Measurements from ENCODE around the gene TMEM218.

The TMEM218 gene

DNA sequence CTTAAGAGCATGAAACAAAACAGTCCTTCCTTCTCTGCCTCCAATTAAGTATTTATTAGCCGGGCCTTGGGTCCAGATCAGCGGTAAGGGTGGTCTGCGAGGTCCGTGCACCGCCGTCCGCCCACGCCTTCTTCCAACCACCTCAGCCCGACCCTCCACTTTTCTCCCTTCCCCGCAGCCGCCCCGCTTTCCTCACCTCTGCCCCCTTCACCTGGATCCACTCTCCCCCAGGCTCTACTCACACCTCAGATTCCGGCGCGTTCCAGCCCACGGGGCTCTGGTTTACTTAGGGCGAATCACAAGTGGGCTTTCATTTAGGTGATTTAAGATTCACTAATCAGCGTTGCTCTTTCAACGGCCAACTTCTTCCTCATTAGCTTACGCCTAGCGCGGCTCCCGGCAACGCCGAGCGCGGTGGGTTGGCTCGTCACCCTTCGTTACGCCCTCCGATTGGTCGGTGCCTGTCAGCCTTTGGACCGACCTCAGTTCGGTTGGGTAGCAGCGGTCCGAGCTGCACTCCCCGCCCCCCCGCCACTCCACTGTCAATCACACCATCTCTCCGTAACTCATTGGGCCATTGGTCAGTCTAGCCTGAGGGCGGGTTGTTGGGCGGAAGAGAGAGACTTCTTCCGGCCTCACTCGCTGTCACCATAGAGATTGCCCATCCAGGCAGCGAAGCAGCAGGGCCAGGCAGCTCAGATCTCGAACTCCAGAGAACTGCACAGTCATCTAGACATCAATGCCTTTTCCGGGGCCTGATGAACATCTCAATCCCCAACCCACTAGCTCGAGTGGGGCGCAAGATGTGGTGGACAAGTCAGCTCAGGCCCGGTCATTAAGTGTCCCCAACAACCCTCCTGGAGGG is at the start of gene TMEM218:
Gene TMEM218, minus strand, starts transcription at position 284 of the 865 bp plus-strand sequence. CDS start 9,385 bp downstream, outside the sequence.
- DNase-seq, result peak; percentile 98 to 100 (median 100)
- intact Hi-C loops (cut with DNase I), result loop anchor here (5.0 kb wide), 1 partner anchor 159 kb away; the partner anchor contains the start of gene CCDC15

DNA sequence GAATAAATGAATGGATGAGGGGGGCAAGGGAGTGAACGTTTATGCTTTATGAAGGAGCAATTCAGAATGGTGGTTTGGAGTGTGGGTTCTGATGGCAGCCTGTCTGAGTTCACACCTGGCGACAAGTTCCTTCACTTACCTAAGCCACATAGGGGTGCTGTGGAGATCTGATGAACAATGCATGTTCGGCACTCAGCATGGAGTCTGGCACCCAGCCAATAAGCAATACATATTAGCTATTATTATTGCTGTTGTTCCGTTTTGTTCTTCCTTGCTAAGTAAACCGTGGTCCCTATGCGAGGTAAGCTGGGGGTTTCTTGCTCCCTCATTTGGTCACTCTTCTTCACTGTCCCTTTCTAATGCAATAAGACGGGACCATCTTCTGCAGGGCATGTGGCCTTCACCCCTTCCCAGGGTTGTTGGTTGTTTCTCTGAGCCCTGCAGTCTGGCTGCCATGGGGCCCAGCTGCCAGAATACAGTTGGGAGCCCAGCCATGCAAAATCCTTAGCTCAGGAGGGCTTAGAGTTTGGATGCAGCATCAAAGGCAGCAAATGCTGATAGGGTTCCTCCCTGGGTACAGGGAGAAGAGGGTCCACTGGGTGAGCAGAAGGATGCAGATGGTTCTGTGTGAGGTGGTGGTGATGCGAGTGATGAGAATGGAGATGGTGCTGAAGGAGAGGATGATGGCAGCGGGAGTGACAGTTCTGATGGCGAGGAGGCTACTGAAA is 46.7 kb upstream of the TMEM218 start:
- intact Hi-C loops (cut with DNase I), result no loop called here
- DNase-seq, result no peak

DNA sequence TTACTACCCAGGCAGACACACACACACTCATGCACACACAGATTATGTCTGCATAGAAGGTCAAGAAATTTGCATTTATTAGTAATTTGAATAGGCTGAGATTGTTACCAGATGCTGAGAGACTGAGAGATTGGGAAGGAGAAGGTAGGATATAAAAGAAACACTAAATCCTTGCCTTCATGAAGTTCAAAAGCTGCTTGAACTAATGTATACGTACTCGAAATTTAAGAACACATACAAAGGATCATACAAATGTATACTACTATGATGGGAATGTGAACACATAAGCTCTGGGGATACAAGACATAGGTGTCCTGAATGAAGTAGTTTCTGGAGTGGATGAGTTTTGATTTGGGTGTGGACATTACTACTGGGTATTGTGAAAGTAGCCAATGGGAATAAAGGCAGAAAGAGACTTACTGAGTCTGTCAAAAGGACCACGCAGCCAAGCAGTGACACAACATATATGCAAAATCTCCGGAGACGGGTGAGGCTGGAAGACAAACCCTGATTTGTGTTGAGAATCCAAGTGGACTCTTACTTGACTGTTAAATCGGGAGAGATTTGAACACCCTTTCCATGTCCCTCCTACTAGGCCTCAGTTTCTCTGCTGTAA is 45.8 kb upstream of the TMEM218 start:
- intact Hi-C loops (cut with DNase I), result no loop called here
- no peak for DNase-seq

DNA sequence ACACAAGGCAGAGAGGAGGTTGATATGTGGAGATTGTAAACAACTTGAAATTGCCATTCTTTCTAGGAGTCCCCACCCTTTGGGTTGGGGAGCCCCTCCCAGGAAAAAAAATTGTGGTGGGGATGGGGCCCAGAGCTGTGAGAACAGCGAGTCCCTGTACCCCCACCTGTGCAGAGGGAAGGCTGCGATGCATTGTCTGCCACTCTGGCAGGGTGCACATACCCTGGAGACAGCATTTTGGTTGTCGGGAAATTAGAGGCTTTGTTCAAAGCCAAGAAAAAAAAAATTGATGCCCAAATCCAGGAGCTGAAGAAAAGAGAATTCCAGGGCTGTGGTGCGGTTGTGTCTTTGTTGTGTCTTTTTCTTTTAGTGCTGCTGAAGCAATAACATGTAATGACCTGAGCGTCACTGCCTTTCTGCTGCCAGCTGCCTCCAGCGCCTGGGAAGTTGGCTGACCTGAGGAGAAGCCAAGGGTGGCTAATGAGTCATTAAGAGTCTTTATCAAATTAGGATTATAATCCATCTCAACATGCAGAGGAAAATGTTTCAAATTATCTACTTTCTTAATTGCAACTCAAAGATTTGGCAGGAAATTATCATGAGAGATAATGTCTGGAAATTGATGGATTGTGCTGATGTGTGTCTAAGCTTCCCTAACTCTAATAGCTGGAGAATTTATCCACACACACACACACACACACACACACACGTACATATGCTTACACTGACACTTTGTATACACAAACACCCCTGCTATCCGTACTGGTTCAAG is 45.1 kb upstream of the TMEM218 start:
- intact Hi-C loops (cut with DNase I), result no loop called here
- DNase-seq, result peak in 2 of 42 donors; percentile 25 to 38

DNA sequence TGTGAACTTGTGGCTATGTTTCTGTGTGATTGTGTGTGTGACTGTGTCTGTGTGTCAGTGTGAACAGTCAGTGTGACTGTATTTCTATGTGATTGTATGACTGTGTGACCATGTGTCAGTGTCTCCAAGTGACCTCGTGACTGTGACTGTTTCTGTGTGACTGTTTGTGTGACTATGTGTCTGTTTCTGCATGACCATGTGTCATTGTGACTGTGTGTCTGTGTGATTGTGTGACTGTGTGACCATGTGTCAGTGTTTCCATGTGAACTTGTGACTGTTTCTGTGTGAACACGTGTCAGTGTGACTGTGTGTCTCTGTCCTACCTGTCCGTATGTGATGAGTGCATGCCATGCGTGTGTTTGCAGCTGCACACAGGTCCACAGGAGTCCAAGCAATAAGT is 44.3 kb upstream of the TMEM218 start:
- DNase-seq, result no peak
- intact Hi-C loops (cut with DNase I), result no loop called here

DNA sequence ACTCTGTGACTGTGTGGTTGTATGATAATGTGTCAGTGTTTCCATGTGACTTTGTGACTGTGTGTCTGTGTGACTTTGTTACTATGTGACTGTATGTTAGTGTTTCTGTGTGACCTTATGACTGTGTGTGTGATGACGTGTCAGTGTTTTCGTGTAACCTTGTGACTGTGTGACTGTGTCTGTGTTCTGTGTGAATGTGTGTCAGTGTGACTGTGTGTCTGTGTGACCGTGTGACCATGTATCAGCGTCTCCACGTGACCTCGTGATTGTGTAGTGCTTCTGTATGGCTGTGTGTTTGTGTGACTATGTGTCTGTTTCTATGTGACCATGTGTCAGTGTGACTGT is 43.6 kb upstream of the TMEM218 start:
- peak in 1 of 42 donors; percentile 1 for DNase-seq
- intact Hi-C loops (cut with DNase I), result no loop called here

DNA sequence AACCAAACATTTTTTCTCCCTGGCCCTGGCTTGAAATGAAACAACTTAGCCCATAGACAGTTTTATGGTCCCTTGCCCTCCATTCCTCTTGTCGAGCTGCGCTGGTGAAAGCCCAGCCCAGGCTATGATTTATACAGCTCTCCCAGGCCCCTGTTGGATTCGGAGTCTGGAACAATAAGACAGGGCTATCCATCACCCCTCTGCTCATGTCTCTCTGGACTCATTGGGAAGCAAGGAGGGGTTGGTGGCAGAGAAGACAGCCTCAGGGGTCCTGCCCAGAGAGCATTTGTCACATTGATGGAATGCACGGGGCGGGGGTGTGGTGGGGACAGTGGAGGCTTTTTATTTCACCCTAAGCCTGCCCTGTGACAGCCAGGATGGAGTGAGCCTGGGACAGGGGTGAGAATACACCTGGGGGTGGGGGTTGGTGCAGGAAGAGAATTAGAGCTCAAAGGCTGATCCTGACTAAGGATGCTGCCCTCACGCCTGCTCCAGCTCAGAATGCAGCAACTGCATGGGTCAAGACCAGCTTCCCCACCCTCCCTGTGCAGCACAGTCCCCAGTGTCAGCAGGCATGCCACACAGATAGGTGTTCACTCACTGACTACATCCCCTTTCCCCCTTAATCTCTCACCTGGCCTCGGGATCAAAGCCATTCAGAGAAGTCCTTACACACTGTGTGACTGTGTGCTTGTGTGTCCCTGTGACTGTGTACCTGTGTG is 43.1 kb upstream of the TMEM218 start:
- intact Hi-C loops (cut with DNase I), result no loop called here
- DNase-seq, result peak in 2 of 42 donors; percentile 8 to 19

DNA sequence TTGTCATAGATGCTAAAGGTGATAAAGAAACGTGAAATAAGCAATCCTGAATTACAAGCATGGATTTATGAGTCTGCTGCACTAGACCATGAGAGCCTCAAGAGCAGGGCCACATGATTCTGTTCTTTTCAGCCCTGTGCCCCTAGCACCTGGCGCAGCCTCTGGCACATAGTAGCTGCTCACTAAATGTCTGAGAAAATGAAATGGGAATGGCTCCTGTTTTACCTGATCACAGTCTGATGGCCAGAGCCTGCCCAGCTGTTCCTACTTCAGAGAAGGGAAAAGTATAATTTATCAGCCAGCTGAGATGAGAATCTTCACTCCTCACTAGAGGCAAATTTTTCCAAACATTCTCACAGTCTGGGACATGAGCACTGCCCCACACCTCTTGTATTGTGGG is 42.4 kb upstream of the TMEM218 start:
- intact Hi-C loops (cut with DNase I), result no loop called here
- DNase-seq, result peak in 1 of 42 donors; percentile 5

DNA sequence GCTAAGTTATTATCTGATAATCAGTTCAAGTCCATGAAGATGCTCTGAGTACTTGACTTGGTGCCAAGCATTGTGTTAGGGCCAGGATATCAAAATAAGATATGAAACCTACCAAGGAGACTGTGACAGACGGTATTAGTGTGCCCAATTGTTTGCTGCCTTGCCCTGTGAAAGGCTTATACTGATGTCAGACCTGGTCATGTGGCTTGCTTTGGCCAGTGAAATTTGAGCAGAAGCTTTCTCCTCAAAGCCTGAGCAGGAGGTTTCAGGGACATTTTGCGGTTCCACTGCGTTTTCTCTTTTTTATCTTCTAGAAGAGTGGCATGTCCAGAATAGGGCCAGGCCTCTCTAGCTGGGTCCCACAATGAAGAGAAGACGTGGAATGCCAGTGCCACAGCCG is 37.3 kb upstream of the TMEM218 start:
- no peak for DNase-seq
- intact Hi-C loops (cut with DNase I), result loop anchor here (10.0 kb wide), 1 partner anchor 194 kb away; the partner anchor contains the start of gene CCDC15

DNA sequence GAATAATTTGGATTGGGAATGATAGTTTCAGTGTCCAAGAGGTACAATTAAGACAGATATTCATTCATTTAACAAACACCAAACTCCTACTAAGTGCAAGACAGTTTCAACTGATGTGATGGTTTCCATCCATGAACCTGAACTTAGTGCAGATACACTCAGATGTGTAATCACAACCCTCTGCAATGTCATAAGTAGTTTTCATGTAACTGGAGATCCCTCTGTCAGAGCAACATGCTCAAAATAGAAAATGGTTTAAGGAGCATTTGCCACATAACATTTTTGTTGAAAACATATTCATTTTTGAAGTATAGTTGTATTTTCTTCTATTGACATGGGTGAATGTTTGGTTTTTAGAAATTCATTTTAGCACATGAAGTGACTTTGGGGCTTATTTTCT is 36.6 kb upstream of the TMEM218 start:
- DNase-seq, result no peak
- intact Hi-C loops (cut with DNase I), result loop anchor here (10.0 kb wide), 1 partner anchor 193 kb away; the partner anchor contains the start of gene CCDC15

DNA sequence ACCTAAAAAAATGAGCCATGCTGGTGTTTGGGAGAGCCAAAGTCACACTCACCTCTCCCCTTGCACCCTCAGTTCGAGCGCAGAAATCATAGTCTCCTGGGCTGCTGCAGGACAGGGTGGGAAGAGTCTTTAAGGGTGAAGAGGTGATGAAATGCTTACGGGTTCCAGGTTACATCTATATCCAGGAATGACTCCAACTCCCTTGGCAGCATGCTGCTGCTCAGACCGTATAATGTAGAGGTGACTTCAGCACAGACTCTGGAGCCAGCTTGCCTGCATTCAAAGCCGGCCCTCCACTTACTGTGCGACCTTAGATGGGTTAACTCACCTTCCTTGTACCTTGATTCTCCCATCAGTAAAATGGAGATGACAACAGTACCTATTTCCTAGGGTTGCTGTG is 35.9 kb upstream of the TMEM218 start:
- intact Hi-C loops (cut with DNase I), result loop anchor here (10.0 kb wide), 1 partner anchor 192 kb away; the partner anchor contains the start of gene CCDC15
- DNase-seq, result no peak

DNA sequence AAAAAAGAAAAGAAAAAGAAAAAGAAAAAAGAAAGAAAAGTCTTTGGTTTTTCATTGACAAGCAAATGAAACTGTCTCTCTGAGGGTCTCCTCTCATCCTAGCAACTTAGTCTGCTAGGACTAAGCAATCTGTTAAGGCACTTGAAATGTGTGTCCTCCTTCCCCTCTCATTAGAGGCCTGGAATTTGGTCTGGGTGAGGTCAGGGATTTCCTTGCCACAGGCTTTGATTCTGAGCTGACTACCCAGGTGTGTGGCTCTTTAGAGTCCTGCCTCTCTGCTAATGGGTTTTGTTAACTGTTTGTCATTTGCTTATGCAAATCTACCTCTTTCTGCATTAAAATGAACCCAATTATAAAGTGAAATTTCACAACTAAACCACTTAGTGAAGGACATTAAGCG is 34.8 kb upstream of the TMEM218 start:
- no peak for DNase-seq
- intact Hi-C loops (cut with DNase I), result loop anchor here (10.0 kb wide), 1 partner anchor 191 kb away; the partner anchor contains the start of gene CCDC15

DNA sequence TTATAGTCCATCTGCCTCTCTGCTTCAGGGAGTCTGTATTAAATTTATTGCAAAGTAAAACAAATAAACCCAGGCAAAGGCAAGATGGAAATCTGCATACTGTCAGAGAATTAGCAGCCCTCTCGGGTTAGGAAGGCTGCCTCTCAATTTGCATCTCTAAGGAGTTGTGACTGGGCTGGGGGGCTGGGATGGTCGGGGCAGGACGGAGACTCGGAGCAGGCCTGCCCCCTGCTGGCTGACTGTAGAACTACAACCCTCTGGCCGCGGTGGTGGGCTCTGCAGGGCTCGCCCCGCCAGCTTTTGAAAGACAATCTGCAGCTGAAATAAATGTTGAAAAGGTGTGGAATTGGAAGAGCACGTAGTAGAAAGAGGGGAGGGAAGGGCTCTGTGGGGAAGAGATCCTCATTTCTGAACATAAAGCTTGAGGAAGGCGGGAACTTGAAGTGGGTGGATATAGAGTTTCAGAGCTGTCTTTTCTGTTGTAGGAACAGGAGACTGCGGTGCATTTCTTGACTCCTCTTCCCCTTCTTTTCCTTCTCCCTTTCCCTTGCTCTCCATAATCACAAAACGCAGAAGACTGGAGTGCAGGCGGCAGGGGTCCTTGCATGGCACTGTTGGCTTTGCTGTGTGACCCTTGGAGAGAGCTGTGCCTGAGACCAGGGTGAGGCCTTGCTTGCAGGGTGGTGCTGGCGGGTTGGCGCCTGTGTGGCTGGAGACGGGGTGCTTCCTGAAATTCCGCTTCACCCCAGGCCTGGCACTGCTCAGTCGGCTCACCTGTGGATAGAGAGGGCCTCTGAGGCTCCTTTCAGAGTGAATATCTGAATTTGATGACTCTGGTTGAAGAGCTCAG is 30.5 kb upstream of the TMEM218 start:
- peak in 41 of 42 donors; percentile 27 to 84 (median 60) for DNase-seq
- intact Hi-C loops (cut with DNase I), result loop anchor here (10.0 kb wide), 1 partner anchor 187 kb away; the partner anchor contains the start of gene CCDC15

DNA sequence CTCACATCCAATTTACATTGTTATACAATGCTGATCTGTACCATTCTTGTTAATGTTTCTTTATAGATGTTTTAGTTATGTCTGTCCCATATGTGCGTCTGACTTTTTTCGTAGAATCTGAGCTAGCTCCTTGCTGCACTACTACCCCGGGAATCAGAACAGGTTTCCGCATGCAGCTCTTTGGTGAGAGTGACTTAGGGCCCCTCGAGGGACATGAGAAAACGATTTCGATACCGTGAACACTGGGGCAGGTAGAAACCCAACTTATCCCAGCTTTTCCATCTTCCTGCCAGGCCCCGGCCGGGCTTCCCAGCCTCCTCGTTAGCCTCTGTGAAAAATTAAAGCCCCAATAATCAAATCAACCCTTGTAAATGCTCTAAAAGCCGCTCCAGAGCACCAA is 29.8 kb upstream of the TMEM218 start:
- DNase-seq, result peak in 1 of 42 donors; percentile 22
- intact Hi-C loops (cut with DNase I), result loop anchor here (10.0 kb wide), 1 partner anchor 186 kb away; the partner anchor contains the start of gene CCDC15

DNA sequence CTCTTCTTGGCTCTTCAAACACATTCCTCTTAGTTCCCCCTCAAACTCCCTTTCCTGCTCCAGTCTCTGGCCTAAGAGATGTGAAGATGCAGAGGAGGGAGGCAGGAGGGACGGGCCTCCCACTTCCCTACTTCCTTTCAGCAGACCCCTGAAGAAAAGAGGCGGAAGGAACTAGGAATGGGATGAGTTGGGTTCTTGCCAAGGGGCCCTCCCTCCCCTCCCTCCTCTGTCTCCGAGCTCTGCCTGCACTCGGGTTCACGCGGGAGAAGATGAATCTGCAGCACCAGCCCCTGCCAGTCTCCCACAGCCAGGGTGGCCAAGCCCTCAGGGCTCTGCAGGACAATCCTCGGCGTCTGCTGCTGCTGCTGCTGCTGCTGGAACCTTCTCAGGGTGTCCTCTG is 28.8 kb upstream of the TMEM218 start:
- DNase-seq, result no peak
- intact Hi-C loops (cut with DNase I), result loop anchor here (10.0 kb wide), 1 partner anchor 185 kb away; the partner anchor contains the start of gene CCDC15

DNA sequence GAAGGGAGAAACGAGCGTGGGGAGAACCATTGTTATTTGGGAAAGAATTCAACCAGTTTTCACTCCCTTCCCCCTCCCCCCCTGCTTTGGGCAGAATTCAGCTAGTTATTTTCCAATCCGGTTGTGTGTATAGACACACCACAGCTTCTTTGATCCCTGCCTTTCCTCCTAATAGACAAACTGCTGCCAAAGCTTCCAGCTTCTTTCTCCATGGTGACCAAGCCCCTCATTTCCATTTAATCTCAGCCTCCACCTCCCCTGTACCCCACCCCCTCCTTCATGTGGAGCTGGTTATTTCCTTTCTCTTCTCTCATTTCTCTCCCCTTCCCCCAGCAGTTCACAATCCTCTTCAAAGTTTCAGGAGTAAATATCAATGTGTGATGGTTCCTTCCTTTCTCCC is 28.4 kb upstream of the TMEM218 start:
- DNase-seq, result no peak
- intact Hi-C loops (cut with DNase I), result loop anchor here (10.0 kb wide), 1 partner anchor 185 kb away; the partner anchor contains the start of gene CCDC15

DNA sequence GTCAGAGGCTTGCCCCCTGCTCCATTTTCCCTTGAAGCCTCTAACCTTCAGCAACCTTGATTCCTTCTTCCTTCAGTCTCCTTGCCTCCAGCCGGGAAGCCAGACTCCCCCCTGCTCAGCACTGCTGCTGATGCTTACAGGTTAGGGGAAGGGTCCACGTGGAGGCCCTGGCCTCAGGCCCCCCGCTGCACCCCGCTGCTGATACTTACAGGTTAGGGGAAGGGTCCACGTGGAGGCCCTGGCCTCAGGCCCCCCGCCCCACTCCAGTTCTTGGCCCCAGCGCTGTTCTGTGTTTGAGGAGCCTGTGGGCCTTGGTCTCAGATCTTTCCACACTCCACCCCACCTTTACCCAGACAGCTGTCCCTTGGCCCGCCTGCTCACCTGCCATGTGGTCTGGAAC is 27.5 kb upstream of the TMEM218 start:
- no peak for DNase-seq
- intact Hi-C loops (cut with DNase I), result no loop called here
